Measurements from ENCODE around the gene GCNT4. TPM values are rescaled to one million over a fixed set of nuclear protein-coding genes. Genes with fewer than 3 reads are reported as not detected.

GCNT4 gene
- polyA plus RNA-seq, 12 donors, result 0.07 to 1.3 (median 0.14) TPM; not detected in 2

GRCh38 chr5:75020016-75020656, 32.2 kb downstream of the GCNT4 start:
- no peak for DNase-seq

- DNase-seq, result no peak
Measured at GRCh38 chr5:75018805-75019587, 33.4 kb downstream of the GCNT4 start.

- no peak for DNase-seq
Measured at GRCh38 chr5:75017971-75018370, 34.4 kb downstream of the GCNT4 start.

GRCh38 chr5:75016896-75017295, 35.5 kb downstream of the GCNT4 start:
- no peak for DNase-seq

- no peak for DNase-seq
Measured at GRCh38 chr5:75012748-75013147, 39.6 kb downstream of the GCNT4 start.

- DNase-seq, result no peak
Measured at GRCh38 chr5:75010838-75011237, 41.5 kb downstream of the GCNT4 start.

- DNase-seq, result no peak
Measured at GRCh38 chr5:75009556-75010345, 42.6 kb downstream of the GCNT4 start.

GRCh38 chr5:75006865-75007822, 45.2 kb downstream of the GCNT4 start:
- no peak for DNase-seq

- no peak for DNase-seq
Measured at GRCh38 chr5:75005561-75005960, 46.8 kb downstream of the GCNT4 start.

Other genes with a start within 250 kb of the GCNT4 start
- 1 to 10 TPM in 5 of 12 donors, under 1 TPM in 5, not detected in 2; 0.58 to 3.2 (median 0.94) TPM for gene FAM169A, start 186.2 kb downstream of the GCNT4 start, polyA plus RNA-seq (ENCODE audit: insufficient read length in 12 of 12)
- gene ANKRD31, start 184.3 kb upstream of the GCNT4 start, polyA plus RNA-seq (ENCODE audit: insufficient read length in 12 of 12), result under 1 TPM in 10 of 12 donors, not detected in 2; 0.08 to 0.44 (median 0.21) TPM

Data from muscle of arm (tissue), 12 donors.